Naive thymus-derived CD4-positive, alpha-beta T cell (primary cell): ENCODE measurements around the gene ANXA10. TPM values are rescaled to one million over a fixed set of nuclear protein-coding genes. Genes with fewer than 3 reads are reported as not detected.
A peak's percentile ranks its signal among the peaks of the same experiment; 100 is the strongest.

Experiments
- ATAC-seq: fragments of 150-1000 bp; cut with Tn5 transposase; 2 replicates; pipeline ENCODE4 v1.10.0; 2021; ENCODE audit warnings: mild to moderate bottlenecking, moderate library complexity
- CTCF ChIA-PET: fragments of 350-600 bp; sonication (Branson Sonifier 250); formaldehyde crosslinking; loops from one replicate; lab custom pipeline; 2021; ENCODE audit warnings: antibody characterized with exemption; lab: Charles Lee
- POLR2A ChIA-PET: fragments of 350-600 bp; sonication (Branson Sonifier 250); formaldehyde crosslinking; loops from one replicate; lab custom pipeline; 2021; ENCODE audit warnings: antibody characterized with exemption, inconsistent platforms; lab: Charles Lee
- DNase-seq, 9 donors: peaks; one replicate each; pipeline versions ENCODE4 v3.0.0 to v3.0.0-alpha.2; 2020 to 2022; ENCODE audit warnings: mixed read lengths in 1 of 9
- H3K27ac ChIP-seq: one replicate; pipeline ENCODE4 v1.7.0; 2013; ENCODE audit warnings: mild to moderate bottlenecking, low read depth, low read length, moderate library complexity
- H3K27me3 ChIP-seq, 2 donors: one replicate each; pipeline ENCODE4 v1.7.0; 2013; ENCODE audit warnings: low read length in 2 of 2, mild to moderate bottlenecking in 2 of 2, moderate library complexity in 2 of 2; ENCODE audit not compliant: control insufficient read depth in 2 of 2, insufficient read depth in 2 of 2
- H3K36me3 ChIP-seq, 3 experiments: 1 replicate in 2 of 3; 2 replicates in 1 of 3; pipeline ENCODE4 v1.7.0; 2013; ENCODE audit warnings: low read length in 3 of 3, mild to moderate bottlenecking in 3 of 3, moderate library complexity in 1 of 3; ENCODE audit not compliant: insufficient read depth in 3 of 3, control insufficient read depth in 2 of 3
- H3K4me1 ChIP-seq, 2 donors: one replicate each; pipeline ENCODE4 v1.7.0; 2013; ENCODE audit warnings: low read length in 2 of 2, mild to moderate bottlenecking in 2 of 2, moderate library complexity in 1 of 2; ENCODE audit not compliant: control insufficient read depth in 2 of 2, insufficient read depth in 2 of 2
- H3K4me3 ChIP-seq: 2 replicates; pipeline ENCODE4 v1.7.0; 2013; ENCODE audit warnings: mild to moderate bottlenecking, low read length
- H3K9me3 ChIP-seq, 3 experiments: 1 replicate in 2 of 3; 2 replicates in 1 of 3; pipeline ENCODE4 v1.7.0; 2013; ENCODE audit warnings: low read length in 3 of 3; ENCODE audit not compliant: control insufficient read depth in 2 of 3
- H3K27ac Mint-ChIP-seq, 9 donors: one replicate each; pipeline ENCODE4 v1.8.0; 2020 to 2022; ENCODE audit warnings: mixed read lengths in 9 of 9, mild to moderate bottlenecking in 8 of 9, moderate library complexity in 5 of 9, inconsistent platforms in 2 of 9
- H3K27me3 Mint-ChIP-seq, 5 donors: one replicate each; pipeline ENCODE4 v1.8.0; 2021 to 2022; ENCODE audit warnings: mixed read lengths in 5 of 5, mild to moderate bottlenecking in 1 of 5
- H3K36me3 Mint-ChIP-seq, 5 donors: one replicate each; pipeline ENCODE4 v1.8.0; 2020 to 2022; ENCODE audit warnings: mixed read lengths in 5 of 5, mild to moderate bottlenecking in 3 of 5, inconsistent platforms in 1 of 5
- H3K4me1 Mint-ChIP-seq, 7 donors: one replicate each; pipeline ENCODE4 v1.8.0; 2020 to 2022; ENCODE audit warnings: mixed read lengths in 7 of 7, mild to moderate bottlenecking in 3 of 7, inconsistent platforms in 1 of 7
- H3K4me3 Mint-ChIP-seq, 10 donors: one replicate each; pipeline ENCODE4 v1.8.0; 2020 to 2022; ENCODE audit warnings: mild to moderate bottlenecking in 10 of 10, mixed read lengths in 10 of 10, moderate library complexity in 6 of 10, inconsistent platforms in 2 of 10
- H3K9me3 Mint-ChIP-seq, 11 donors: one replicate each; pipeline ENCODE4 v1.8.0; 2020 to 2022; ENCODE audit warnings: mixed read lengths in 11 of 11, mild to moderate bottlenecking in 4 of 11, inconsistent platforms in 1 of 11, moderate library complexity in 1 of 11
- intact Hi-C, 2 donors: fragments of 100-400 bp; cut with micrococcal nuclease; formaldehyde crosslinking; loops; one replicate each; pipeline ENCODE4 v1.15.1; 2023
- polyA plus RNA-seq, 2 donors: library from polyadenylated mRNA; unstranded; fragments of 300-500 nt; fragmentation: Illumina TruSeq; gene quantifications; one replicate each; pipeline ENCODE4 v1.2.3, GENCODE V29; 2021
- total RNA-seq, 6 experiments: library from RNA in 5 of 6; stranded (reverse) in 5 of 6; gene quantifications; 1 replicate in 5 of 6; 2 replicates in 1 of 6; pipeline ENCODE4 v1.2.3 and lab custom pipeline; 2021 to 2026

The ANXA10 gene
- total and polyA plus RNA-seq, 7 experiments from 2014 or later: not detected

GRCh38 chr4:168063031-168063430, 29.3 kb upstream of the ANXA10 start:
- H3K9me3 Mint-ChIP-seq: peaks cover 0 to 6% (median 2%) of the 10 kb centered on the region in 11 donors
- no peaks in the 10 kb centered on the region for H3K36me3 Mint-ChIP-seq
- peaks cover 0 to 6% (median 5%) of the 10 kb centered on the region in 5 donors for H3K27me3 Mint-ChIP-seq
- intact Hi-C loops: no loop called here
- H3K4me3 Mint-ChIP-seq: no peak overlapping the region
- no peaks in the 10 kb centered on the region for H3K4me1 ChIP-seq
- H3K27me3 ChIP-seq: no peaks in the 10 kb centered on the region
- H3K36me3 ChIP-seq: no peaks in the 10 kb centered on the region
- H3K9me3 ChIP-seq: no peaks in the 10 kb centered on the region
- H3K4me3 ChIP-seq: no peak overlapping the region
- no peak for DNase-seq
- no peak overlapping the region for H3K27ac ChIP-seq
- H3K27ac Mint-ChIP-seq: no peak overlapping the region
- ChIA-PET CTCF (no interaction called here), POLR2A (no interaction called here)
- no peak for ATAC-seq
- H3K4me1 Mint-ChIP-seq: no peaks in the 10 kb centered on the region

- Mint-ChIP-seq H3K4me3 (no peak overlapping the region), H3K27ac (no peak overlapping the region), H3K9me3 (peaks cover 0 to 8% (median 2%) of the 10 kb centered on the region in 11 donors), H3K27me3 (peaks cover 0 to 7% (median 0%) of the 10 kb centered on the region in 5 donors), H3K4me1 (no peaks in the 10 kb centered on the region), H3K36me3 (no peaks in the 10 kb centered on the region)
- no peaks in the 10 kb centered on the region for H3K27me3 ChIP-seq
- H3K4me1 ChIP-seq: no peaks in the 10 kb centered on the region
- DNase-seq: no peak
- ChIA-PET CTCF (no interaction called here), POLR2A (no interaction called here)
- no peak for ATAC-seq
- intact Hi-C loops: no loop called here
- no peaks in the 10 kb centered on the region for H3K9me3 ChIP-seq
- H3K27ac ChIP-seq: no peak overlapping the region
- H3K36me3 ChIP-seq: no peaks in the 10 kb centered on the region
- H3K4me3 ChIP-seq: no peak overlapping the region
These were observed 21.4 kb upstream of the ANXA10 start for GRCh38 chr4:168070903-168071302.

- H3K27me3 ChIP-seq: no peaks in the 10 kb centered on the region
- H3K36me3 Mint-ChIP-seq: no peaks in the 10 kb centered on the region
- no peak overlapping the region for H3K27ac Mint-ChIP-seq
- peaks cover 0 to 8% (median 2%) of the 10 kb centered on the region in 11 donors for H3K9me3 Mint-ChIP-seq
- no peaks in the 10 kb centered on the region for H3K9me3 ChIP-seq
- H3K4me3 Mint-ChIP-seq: no peak overlapping the region
- H3K4me1 ChIP-seq: no peaks in the 10 kb centered on the region
- peaks cover 0 to 7% (median 0%) of the 10 kb centered on the region in 5 donors for H3K27me3 Mint-ChIP-seq
- intact Hi-C loops: no loop called here
- H3K36me3 ChIP-seq: no peaks in the 10 kb centered on the region
- ChIA-PET POLR2A (no interaction called here), CTCF (no interaction called here)
- no peak overlapping the region for H3K27ac ChIP-seq
- ATAC-seq (no peak), DNase-seq (no peak)
- H3K4me3 ChIP-seq: no peak overlapping the region
- H3K4me1 Mint-ChIP-seq: no peaks in the 10 kb centered on the region
These were observed 21.0 kb upstream of the ANXA10 start for GRCh38 chr4:168071304-168071703.

- no peak overlapping the region for H3K4me3 ChIP-seq
- ATAC-seq: no peak
- Mint-ChIP-seq H3K4me3 (no peak overlapping the region), H3K36me3 (no peaks in the 10 kb centered on the region), H3K9me3 (no peaks in the 10 kb centered on the region), H3K27me3 (peaks cover 0 to 7% (median 0%) of the 10 kb centered on the region in 5 donors), H3K4me1 (no peaks in the 10 kb centered on the region), H3K27ac (no peak overlapping the region)
- no peak for DNase-seq
- ChIA-PET POLR2A (no interaction called here), CTCF (no interaction called here)
- H3K9me3 ChIP-seq: no peaks in the 10 kb centered on the region
- no peak overlapping the region for H3K27ac ChIP-seq
- no peaks in the 10 kb centered on the region for H3K27me3 ChIP-seq
- intact Hi-C loops: loop anchor here in 1 of 2 donors (5.0 kb wide), 1 partner anchor 453 kb away; no protein-coding TSS in a partner anchor
- H3K4me1 ChIP-seq: no peaks in the 10 kb centered on the region
- no peaks in the 10 kb centered on the region for H3K36me3 ChIP-seq
These were observed 17.5 kb upstream of the ANXA10 start for GRCh38 chr4:168074861-168075260.

- Mint-ChIP-seq H3K27ac (no peak overlapping the region), H3K4me1 (no peaks in the 10 kb centered on the region), H3K36me3 (no peaks in the 10 kb centered on the region), H3K27me3 (peaks cover 0 to 7% (median under 1%) of the 10 kb centered on the region in 5 donors), H3K9me3 (no peaks in the 10 kb centered on the region), H3K4me3 (no peak overlapping the region)
- Histone ChIP-seq H3K4me3 (no peak overlapping the region), H3K36me3 (no peaks in the 10 kb centered on the region), H3K9me3 (no peaks in the 10 kb centered on the region), H3K27me3 (no peaks in the 10 kb centered on the region), H3K27ac (no peak overlapping the region), H3K4me1 (no peaks in the 10 kb centered on the region)
- DNase-seq: peak in 3 of 9 donors; percentile 9 to 32 (median 13)
- intact Hi-C loops: loop anchor here in 1 of 2 donors (5.0 kb wide), 1 partner anchor 455 kb away; no protein-coding TSS in a partner anchor
- ChIA-PET POLR2A (no interaction called here), CTCF (no interaction called here)
- no peak for ATAC-seq
These were observed 15.2 kb upstream of the ANXA10 start for GRCh38 chr4:168076989-168077725.

GRCh38 chr4:168077726-168078239, 14.6 kb upstream of the ANXA10 start:
- no peak overlapping the region for H3K27ac ChIP-seq
- no peaks in the 10 kb centered on the region for H3K36me3 Mint-ChIP-seq
- CTCF ChIA-PET: no interaction called here
- no peaks in the 10 kb centered on the region for H3K36me3 ChIP-seq
- H3K4me3 Mint-ChIP-seq: no peak overlapping the region
- no peak for ATAC-seq
- no peaks in the 10 kb centered on the region for H3K4me1 ChIP-seq
- DNase-seq: no peak
- H3K27me3 Mint-ChIP-seq: peaks cover 0 to 7% (median 3%) of the 10 kb centered on the region in 5 donors
- H3K4me1 Mint-ChIP-seq: no peaks in the 10 kb centered on the region
- H3K4me3 ChIP-seq: no peak overlapping the region
- POLR2A ChIA-PET: no interaction called here
- intact Hi-C loops: loop anchor here in 1 of 2 donors (5.0 kb wide), 1 partner anchor 455 kb away; no protein-coding TSS in a partner anchor
- no peak overlapping the region for H3K27ac Mint-ChIP-seq
- H3K9me3 Mint-ChIP-seq: no peaks in the 10 kb centered on the region
- no peaks in the 10 kb centered on the region for H3K27me3 ChIP-seq
- no peaks in the 10 kb centered on the region for H3K9me3 ChIP-seq

GRCh38 chr4:168082379-168082778, 10.0 kb upstream of the ANXA10 start:
- DNase-seq (no peak), ATAC-seq (no peak)
- Histone ChIP-seq H3K27ac (no peak overlapping the region), H3K4me3 (no peak overlapping the region), H3K9me3 (no peaks in the 10 kb centered on the region), H3K36me3 (no peaks in the 10 kb centered on the region), H3K4me1 (no peaks in the 10 kb centered on the region), H3K27me3 (no peaks in the 10 kb centered on the region)
- Mint-ChIP-seq H3K4me3 (no peak overlapping the region), H3K4me1 (no peaks in the 10 kb centered on the region), H3K9me3 (peaks cover 0 to 12% (median 4%) of the 10 kb centered on the region in 11 donors), H3K27me3 (peaks cover 0 to 5% (median 0%) of the 10 kb centered on the region in 5 donors), H3K27ac (no peak overlapping the region), H3K36me3 (no peaks in the 10 kb centered on the region)
- intact Hi-C loops: no loop called here
- CTCF ChIA-PET: no interaction called here
- POLR2A ChIA-PET: no interaction called here
